Measurements from ENCODE around the gene ARHGAP22.

DNA sequence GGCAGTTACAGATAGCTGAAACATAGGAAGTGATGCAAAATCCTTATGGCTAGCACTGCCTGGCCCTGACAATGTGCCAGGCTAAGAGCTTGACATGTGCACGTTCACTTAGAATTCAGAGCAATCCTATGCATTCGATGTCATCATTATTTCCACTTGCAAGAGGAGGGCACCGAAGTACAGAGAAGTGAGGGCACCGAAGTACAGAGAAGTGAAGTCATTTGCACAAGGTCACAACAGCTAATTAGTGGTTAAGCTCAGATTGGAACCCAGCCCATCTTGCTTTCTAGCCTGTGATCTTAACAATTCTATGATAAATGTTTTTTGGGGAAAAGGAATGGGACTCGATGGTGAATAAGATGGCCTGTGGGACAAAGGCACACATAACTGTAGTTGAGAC lies 73.4 kb downstream of the ARHGAP22 start:
- TF ChIP-seq, protein P1, sequence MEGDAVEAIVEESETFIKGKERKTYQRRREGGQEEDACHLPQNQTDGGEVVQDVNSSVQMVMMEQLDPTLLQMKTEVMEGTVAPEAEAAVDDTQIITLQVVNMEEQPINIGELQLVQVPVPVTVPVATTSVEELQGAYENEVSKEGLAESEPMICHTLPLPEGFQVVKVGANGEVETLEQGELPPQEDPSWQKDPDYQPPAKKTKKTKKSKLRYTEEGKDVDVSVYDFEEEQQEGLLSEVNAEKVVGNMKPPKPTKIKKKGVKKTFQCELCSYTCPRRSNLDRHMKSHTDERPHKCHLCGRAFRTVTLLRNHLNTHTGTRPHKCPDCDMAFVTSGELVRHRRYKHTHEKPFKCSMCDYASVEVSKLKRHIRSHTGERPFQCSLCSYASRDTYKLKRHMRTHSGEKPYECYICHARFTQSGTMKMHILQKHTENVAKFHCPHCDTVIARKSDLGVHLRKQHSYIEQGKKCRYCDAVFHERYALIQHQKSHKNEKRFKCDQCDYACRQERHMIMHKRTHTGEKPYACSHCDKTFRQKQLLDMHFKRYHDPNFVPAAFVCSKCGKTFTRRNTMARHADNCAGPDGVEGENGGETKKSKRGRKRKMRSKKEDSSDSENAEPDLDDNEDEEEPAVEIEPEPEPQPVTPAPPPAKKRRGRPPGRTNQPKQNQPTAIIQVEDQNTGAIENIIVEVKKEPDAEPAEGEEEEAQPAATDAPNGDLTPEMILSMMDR (IDR thresholded peaks at IDR 0.05; ENCODE audit: insufficient read depth, low read length): no peak
- TF ChIP-seq POLR2AphosphoS5 (IDR thresholded peaks at IDR 0.05; ENCODE audit: low read depth) (no peak), SPI1 (IDR thresholded peaks at IDR 0.05; ENCODE audit: borderline replicate concordance, low read depth) (no peak)
